HG03457 (cell line): Measurements from ENCODE around the gene GPC6.

Source experiments
- ATAC-seq: cut with Tn5 transposase; IDR thresholded peaks from one replicate; pipeline ENCODE4 v1.9.1; 2021; ENCODE audit warnings: moderate number of reproducible peaks; ENCODE audit not compliant: unreplicated experiment

GPC6 gene

DNA sequence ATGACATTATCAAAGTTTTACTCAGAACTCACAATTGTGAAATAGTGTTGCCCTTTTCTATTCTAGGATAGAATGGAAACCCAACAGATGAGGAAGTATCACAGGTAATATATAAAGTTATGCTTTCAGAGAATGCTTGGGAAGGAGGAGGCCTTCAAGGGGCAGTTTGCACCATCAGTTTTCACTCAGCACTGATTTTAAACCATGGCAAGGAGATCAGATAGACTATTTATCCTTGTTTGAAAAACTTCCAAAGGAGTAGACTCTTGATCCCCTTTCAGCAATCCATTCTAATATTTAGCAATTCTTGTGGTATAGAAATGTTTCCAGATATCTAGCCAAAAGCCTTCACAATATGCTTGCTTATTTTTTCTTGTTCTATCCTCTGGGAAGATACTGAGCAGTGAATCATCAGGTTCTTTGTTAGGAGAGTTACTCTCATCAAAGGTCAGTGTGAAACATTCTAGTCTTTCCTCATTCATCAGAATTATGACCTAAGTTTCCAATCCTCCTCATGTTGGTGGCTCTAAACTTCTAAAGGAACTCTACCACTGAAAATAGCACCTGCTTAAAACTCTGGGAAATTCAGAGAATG is 3.8 kb downstream of the GPC6 start:
- no peak for ATAC-seq

DNA sequence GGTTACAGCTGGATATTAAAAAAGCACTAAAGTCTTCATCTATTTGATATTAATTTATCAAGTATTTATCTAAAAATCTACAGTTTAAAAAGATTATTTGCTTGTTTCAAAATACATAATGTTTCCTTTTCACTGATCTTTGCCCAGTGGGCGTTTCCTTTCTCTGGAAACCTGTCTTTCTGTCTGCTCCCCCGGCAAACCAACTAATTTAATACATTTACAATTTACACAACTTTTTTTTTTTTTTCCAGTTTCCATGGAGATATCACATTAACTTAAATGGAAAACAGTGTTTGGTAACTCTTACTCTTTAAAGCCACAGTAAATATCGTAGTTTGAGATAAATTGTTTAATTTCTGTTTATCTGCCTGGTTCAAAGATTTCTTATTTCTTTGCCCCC is 5.3 kb downstream of the GPC6 start:
- ATAC-seq = no peak

DNA sequence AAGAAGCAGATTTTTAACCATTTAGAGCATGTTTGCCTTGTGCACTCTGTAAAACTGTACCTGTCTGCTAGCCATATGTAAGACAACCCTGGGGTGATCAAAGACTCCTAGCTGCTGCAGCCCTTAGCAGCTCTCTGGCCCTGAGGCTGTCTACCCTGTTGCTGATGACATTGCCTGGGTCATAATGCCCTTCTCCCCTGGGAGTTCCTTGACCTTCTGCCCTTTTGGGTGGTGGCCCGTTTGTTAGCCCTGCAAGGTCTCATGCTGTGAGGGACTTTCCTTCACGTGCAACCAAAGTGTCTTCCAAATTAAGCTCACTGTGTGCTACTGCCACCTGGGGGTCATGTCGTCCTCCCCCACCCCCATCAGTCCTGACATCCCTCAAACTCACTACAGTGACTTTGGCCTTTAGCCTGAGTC is 7.4 kb downstream of the GPC6 start:
- ATAC-seq = no peak

- ATAC-seq = no peak
These were observed 7.9 kb downstream of the GPC6 start for GRCh38 chr13:93234459-93234858.

DNA sequence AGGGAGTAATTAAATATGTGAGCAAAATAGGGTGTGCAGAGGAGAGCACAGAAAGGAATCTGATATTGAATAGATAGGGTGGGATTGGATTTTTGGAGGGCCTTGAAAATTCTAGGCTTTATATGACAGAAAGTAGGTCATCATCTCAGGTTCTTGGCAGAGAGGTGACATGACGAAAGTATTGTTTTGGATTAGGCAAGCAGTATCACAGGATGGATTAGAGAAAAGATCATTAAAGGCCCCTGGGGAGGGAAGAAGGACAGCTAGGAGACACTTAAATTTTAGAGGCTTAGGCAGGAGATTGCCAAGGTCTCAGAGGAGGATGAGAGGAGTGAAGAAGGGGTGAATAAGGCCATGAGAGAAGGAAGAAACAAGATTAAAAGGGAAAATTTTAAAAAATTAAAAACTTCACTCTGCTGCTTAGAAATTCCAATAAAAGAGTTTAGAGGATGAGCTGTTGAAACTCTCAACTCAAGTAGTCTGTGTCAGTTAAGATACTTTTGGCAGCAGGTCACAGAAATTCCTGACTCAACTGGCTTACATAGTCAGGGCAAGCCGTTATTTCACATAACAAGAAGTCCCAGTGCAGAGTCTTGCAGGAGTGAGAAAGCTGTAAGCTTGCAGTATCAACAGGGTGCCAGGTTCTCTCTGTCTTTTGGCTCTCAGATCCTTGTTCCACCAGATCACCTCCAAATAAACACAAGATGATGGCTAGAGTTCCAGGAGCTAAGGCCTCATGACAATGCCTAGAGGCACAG is 8.8 kb downstream of the GPC6 start:
- ATAC-seq = no peak

DNA sequence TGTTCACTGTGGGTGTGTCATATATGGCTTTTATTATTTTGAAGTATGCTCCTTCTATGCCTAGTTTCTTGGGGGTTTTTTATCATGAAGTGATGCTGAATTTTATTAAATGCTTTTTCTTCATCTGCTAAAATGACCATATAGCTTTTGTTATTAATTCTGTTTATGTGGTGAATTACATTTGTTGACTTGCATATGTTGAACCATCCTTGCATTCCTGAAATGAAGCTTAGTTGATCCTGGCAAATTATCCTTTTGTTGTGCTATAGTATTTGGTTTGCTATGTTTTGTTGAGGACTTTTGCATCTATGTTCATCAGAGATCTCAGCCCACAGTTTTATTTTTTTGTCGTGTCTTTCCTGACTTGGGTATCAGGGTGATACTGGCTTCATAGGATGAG is 12.1 kb downstream of the GPC6 start:
- ATAC-seq = no peak

DNA sequence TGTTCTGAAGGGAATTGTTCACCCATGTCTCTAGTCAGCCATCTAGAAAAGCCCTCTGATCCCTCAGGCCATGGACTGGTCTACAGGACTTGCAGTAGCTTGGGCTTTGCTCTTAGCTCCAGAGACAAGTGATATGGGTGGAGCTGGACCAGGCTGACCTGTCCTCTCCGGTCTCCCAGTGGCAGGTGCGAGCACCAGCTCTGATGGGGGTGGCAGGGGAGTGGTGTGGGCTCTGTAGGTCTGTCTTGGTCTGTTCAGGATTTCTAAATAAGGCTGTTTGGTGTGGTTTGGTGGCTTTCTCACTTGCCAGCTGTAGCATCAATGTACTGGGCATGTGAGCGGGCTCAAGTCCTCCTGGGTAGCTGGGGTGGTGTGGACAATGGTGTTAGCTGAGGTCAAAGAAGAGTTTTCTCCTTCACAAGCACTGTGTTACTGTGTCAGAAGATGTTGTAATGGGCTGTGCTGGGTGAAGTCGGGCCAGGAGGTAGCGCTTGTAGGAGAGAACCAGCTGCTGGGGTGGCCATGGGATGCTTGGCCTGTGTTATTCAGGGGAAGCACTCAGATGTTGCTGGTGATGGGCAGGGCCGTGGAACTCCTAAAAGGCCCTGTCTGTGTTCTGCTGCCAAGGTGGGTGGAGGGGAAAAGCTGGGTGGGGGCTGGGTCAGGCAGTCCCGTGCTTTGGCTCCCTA is 16.9 kb downstream of the GPC6 start:
- ATAC-seq = no peak

DNA sequence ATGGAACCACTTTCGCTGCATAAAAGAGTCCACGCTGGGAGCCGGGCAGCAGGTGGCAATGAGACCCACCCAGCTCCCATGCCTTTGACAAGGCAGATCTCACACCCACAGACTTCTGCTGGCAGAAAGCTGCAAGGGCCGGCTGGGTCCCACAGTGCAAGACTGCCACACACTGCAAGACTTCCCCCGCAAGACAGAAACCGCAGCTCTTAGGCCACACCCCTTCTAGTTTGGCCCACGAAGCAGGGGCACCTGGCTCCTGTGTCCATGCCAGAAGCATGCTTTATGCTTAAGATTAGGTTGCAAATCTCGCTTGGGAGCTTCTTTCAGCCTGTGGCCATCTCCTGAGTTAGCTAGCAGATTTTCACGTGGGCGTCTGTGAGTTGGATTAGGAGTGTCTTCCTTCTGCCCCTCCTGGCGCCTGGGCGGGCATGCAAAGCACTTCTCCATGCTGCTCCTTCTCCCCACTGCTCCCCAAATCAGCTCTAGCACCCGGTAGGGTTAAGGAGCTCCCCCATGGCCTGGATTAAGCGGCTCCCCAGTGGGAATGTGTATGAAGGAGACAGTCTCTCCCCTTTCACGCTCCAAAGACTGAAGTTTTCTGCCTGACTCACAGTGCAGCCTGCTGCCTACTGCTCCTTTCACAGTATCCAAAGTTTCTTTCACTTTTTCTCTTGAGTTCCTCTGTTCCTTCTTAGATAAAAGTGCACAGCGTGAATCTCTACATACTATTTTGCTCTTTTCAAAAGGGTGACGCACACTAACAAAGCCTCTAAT is 17.7 kb downstream of the GPC6 start:
- ATAC-seq = no peak

DNA sequence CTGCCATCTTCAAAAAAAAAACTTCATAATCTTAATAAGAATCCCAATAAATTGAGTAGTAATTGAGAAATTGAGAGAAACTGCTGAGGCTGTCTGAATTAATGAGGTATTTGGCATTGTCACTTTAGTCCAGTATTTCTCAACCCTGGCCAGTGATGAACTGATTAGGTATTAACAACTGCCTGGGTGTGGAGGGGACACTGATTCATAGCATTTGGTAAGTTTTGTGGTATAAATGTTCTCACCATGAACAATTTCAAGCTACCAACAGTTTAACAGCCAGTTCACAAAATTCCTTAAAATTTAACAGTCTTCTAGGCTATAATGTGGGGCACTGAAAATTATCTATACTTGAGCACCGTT is 18.3 kb downstream of the GPC6 start:
- no peak for ATAC-seq

- ATAC-seq = no peak
These were observed 19.5 kb downstream of the GPC6 start for GRCh38 chr13:93246069-93246468.

DNA sequence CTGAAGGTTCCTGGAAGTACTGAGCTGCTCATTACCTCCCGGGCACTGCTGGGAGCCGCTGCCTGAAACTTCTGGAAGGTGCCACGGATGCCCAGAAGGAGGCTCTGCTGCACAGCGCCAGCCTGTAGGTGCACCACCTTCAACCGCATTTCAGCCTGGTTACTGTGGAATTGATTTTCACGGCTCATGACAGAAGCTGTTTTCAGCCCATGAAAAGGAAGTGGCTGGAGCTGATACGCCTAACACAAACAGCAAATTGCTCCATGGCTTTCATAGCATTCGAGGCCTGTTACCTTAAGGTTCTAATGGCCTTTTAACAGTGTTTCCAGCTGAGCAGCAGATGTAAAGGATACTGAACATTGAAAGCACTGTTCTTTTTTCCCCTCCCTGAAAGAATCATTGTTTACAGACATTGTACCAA is 22.0 kb downstream of the GPC6 start:
- no peak for ATAC-seq

- no peak for ATAC-seq
These were observed 23.0 kb downstream of the GPC6 start for GRCh38 chr13:93249364-93250306.

DNA sequence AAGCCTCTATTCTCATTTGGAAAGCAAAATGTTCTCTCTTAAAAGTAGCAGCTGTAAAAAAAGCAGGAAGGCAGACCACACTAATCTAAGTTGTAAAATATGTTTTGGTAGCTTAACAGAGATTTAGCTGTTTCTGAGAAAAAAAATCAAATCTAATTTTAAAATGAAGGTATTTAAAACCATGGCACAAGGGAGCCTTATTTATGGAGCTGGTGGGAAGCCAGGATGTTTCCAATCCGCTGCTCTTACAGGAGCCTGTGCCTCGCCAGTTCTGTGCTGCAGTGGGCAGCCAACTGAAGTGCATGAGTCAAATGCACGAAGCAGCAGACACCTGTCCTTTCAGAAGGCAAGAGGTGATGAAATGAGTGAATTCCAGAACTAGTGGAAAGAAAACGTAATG is 28.2 kb downstream of the GPC6 start:
- ATAC-seq = no peak

DNA sequence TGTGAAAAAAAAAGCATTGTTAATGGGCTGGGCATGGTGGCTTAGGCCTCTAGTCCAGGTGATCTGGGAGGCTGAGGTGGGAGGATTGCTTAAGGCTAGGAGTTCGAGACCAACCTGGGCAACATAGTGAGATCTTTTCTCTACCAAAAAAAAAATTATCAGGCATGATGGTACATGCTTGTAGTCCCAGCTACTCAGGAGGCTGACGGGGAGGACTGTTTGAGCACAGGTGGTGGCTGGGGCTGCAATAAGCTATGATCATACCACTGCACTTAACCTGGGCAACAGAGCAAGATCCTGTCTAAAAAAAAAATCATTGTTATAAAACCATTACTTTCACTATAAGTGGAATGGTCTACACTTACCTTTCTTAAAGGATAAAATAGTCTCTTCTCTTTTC is 30.4 kb downstream of the GPC6 start:
- no peak for ATAC-seq

DNA sequence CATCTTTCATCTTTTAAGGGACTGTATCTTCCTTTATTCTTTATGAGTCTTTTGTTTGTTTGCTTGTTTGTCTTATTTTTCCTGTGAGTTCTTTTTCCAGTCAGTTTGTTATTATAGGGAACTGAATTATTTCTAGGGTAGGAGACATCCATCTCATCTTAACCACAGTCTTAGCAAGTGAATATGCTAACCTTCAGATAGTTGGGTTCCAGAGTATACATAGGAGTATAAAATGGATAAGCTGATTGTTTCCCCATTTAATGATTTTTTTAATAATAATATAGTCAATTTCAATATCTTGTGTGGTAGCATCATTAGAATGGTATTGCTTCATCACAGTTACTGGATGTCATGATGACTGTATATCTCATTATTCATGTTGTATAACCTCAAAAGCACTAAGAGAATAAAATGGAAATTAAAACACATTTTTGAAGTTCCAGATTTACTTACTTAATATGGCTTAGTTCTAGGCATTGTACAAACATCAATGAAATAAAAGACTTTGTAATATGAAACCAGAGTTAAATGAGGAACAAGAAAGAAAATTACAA is 33.0 kb downstream of the GPC6 start:
- no peak for ATAC-seq

DNA sequence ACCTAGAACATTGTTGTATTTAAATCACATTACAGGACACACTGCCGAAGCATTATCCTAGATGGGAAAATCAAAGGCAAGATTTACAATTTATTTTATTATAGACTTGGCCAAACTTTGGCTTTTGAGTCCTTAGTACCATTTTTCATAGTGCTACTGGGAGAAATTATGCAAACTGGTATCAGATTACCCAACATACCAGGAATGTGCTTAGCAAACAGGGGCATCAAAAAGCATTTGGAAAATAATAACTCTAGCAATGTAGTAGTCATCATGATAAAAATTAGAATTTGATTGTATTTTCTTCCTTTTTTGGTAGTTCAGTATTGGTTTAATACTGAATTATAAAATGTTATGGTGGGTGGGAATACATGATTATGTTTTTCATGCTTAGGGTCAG is 34.0 kb downstream of the GPC6 start:
- no peak for ATAC-seq

- no peak for ATAC-seq
These were observed 36.2 kb downstream of the GPC6 start for GRCh38 chr13:93262729-93263345.

DNA sequence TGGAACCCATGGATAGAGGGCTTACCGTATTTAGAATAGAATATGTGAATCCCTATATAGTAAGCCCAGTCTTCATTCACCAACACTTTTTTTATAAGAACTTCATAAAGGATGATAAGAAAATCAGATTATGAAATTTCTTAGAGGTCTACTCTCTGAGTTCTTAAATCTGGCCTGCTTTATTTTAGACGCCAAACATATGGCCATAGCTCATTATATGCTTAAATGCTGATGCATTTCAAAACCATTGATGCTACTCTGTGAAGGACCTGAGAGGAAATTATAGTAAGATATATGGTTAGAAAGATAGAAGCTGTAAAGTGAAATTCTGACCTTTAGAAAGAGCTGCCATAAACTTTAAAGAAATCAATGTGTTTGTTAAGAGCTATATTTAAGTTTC is 38.3 kb downstream of the GPC6 start:
- ATAC-seq = no peak

GRCh38 chr13:93265800-93266199 is 39.2 kb downstream of the GPC6 start:
- ATAC-seq = no peak

- ATAC-seq = no peak
These were observed 40.1 kb downstream of the GPC6 start for GRCh38 chr13:93266681-93267080.
